ENCODE data around the gene PBX1.

GRCh38 chr1:164723296-164723798 is 164.4 kb downstream of the PBX1 start:
- TF ChIP-seq CTCF (conservative IDR thresholded peaks at IDR 0.05; ENCODE audit: low read depth, low read length), result no peak
- TF ChIP-seq EZH2 (IDR thresholded peaks at IDR 0.05; ENCODE audit: low read length, unreplicated experiment), result no peak
